A549 (cell line): Measurements from ENCODE around the gene ACAD8. TPM values are rescaled to one million over a fixed set of nuclear protein-coding genes. Genes with fewer than 3 reads are reported as not detected.

Experiments
- ATAC-seq, 2 experiments: fragments of 200-7000 bp in 1 of 2; fragments of >200 bp in 1 of 2; cut with Nextera tagmentation in 1 of 2; cut with Tn5 transposase in 1 of 2; 3 replicates each; pipeline versions ENCODE4 v1.8.0 to v1.9.1; 2018 to 2020; ENCODE audit warnings: mild to moderate bottlenecking in 1 of 2, moderate library complexity in 1 of 2
- CTCF ChIA-PET: fragments of 300-600 bp; sonication (Branson Sonifier 250); formaldehyde crosslinking; extraction: SDS; loops from one replicate; lab custom pipeline; 2021; ENCODE audit warnings: antibody characterized with exemption, inconsistent platforms; lab: Yijun Ruan, JAX
- POLR2A ChIA-PET: fragments of 350-600 bp; formaldehyde crosslinking; extraction: SDS; loops from one replicate; lab custom pipeline; 2021; ENCODE audit warnings: antibody characterized with exemption, inconsistent platforms; lab: Yijun Ruan, JAX
- DNase-seq, 2 experiments: peaks; one replicate each; pipeline versions ENCODE4 v3.0.0 to v3.0.0-alpha.2; 2011 to 2016; ENCODE audit warnings: low read depth in 1 of 2, low spot score in 1 of 2
- FAIRE-seq: peaks from 2 replicates; lab custom pipeline; 2011; peaks lifted over from hg19 to GRCh38; lab: Jason Lieb, UNC
- H3K27ac ChIP-seq, 2 experiments: fragments of >200 bp; sonication (Bioruptor Twin); formaldehyde crosslinking; 3 replicates each; pipeline ENCODE4 v1.5.1; 2016 to 2017
- H3K4me1 ChIP-seq: fragments of >200 bp; sonication (Bioruptor Twin); formaldehyde crosslinking; 3 replicates; pipeline ENCODE4 v1.6.1; 2016
- H3K4me2 ChIP-seq: fragments of >200 bp; sonication (Bioruptor Twin); formaldehyde crosslinking; 3 replicates; pipeline ENCODE4 v1.6.1; 2016
- H3K4me3 ChIP-seq: fragments of >200 bp; sonication (Bioruptor Twin); formaldehyde crosslinking; 3 replicates; pipeline ENCODE4 v1.5.1; 2016
- H3K9me3 ChIP-seq: fragments of >200 bp; sonication (Bioruptor Twin); formaldehyde crosslinking; 3 replicates; pipeline ENCODE4 v1.6.1; 2016
- BHLHE40 ChIP-seq: IDR thresholded peaks from 2 replicates; pipeline ENCODE4 v1.6.1; 2012; ENCODE audit warnings: low read depth, low read length, inconsistent platforms
- CHD2 ChIP-seq: fragments of 150-350 bp; IDR thresholded peaks from 2 replicates; pipeline ENCODE4 v1.6.1; 2014; ENCODE audit warnings: low read length; ENCODE audit not compliant: partially characterized antibody
- CHD4 ChIP-seq: fragments of 200-600 bp; sonication (generic); IDR thresholded peaks from 2 replicates; pipeline ENCODE4 v1.6.1; 2016; ENCODE audit warnings: antibody characterized with exemption, mild to moderate bottlenecking, borderline replicate concordance
- EHF ChIP-seq: fragments of 250-450 bp; sonication (Bioruptor Pico); IDR thresholded peaks from 2 replicates; pipeline ENCODE4 v1.5.0; 2020; ENCODE audit warnings: mild to moderate bottlenecking
- FOSB ChIP-seq: fragments of 250-450 bp; sonication (Bioruptor Pico); IDR thresholded peaks from 2 replicates; pipeline ENCODE4 v1.5.0; 2020; ENCODE audit warnings: mild to moderate bottlenecking, moderate library complexity
- HEYL ChIP-seq: fragments of 250-450 bp; sonication (Bioruptor Pico); IDR thresholded peaks from 2 replicates; pipeline ENCODE4 v1.8.0; 2021; ENCODE audit warnings: mild to moderate bottlenecking, moderate library complexity
- HMGXB4 ChIP-seq: fragments of 250-450 bp; sonication (Bioruptor Pico); IDR thresholded peaks from 2 replicates; pipeline ENCODE4 v1.5.0; 2021; ENCODE audit warnings: mild to moderate bottlenecking, moderate library complexity, borderline replicate concordance
- JUNB ChIP-seq: fragments of >200 bp; sonication (Bioruptor Twin); formaldehyde crosslinking; IDR thresholded peaks from 2 replicates; pipeline ENCODE4 v1.6.1; 2016
- KDM1A ChIP-seq: fragments of 200-600 bp; sonication (generic); IDR thresholded peaks from 2 replicates; pipeline ENCODE4 v1.6.1; 2016; ENCODE audit warnings: low read depth, mild to moderate bottlenecking
- KDM5A ChIP-seq: fragments of 200-600 bp; sonication (generic); IDR thresholded peaks from 2 replicates; pipeline ENCODE4 v1.6.1; 2016; ENCODE audit warnings: antibody characterized with exemption, mild to moderate bottlenecking
- MAX ChIP-seq: IDR thresholded peaks from 2 replicates; pipeline ENCODE4 v1.6.1; 2012
- MAZ ChIP-seq: fragments of 150-350 bp; IDR thresholded peaks from 2 replicates; pipeline ENCODE4 v1.6.1; 2014; ENCODE audit warnings: antibody characterized with exemption, low read depth, low read length, borderline replicate concordance
- NFE2L2 ChIP-seq: fragments of 150-350 bp; conservative IDR thresholded peaks from 2 replicates; pipeline ENCODE4 v1.6.1; 2014; ENCODE audit warnings: low read length
- NPAS2 ChIP-seq: fragments of 250-450 bp; sonication (Bioruptor Pico); IDR thresholded peaks from 2 replicates; pipeline ENCODE4 v1.8.0; 2022; ENCODE audit warnings: mild to moderate bottlenecking, moderate library complexity, borderline replicate concordance
- NR3C1 ChIP-seq: fragments of >200 bp; sonication (Bioruptor Twin); formaldehyde crosslinking; IDR thresholded peaks from 3 replicates; pipeline ENCODE4 v1.6.1; 2017
- PBX3 ChIP-seq: IDR thresholded peaks from 2 replicates; pipeline ENCODE4 v1.6.1; 2012
- PHF8 ChIP-seq: fragments of 200-600 bp; sonication (generic); IDR thresholded peaks from 2 replicates; pipeline ENCODE4 v1.6.1; 2016; ENCODE audit warnings: low read depth, mild to moderate bottlenecking, antibody characterized with exemption, moderate library complexity, borderline replicate concordance
- POLR2AphosphoS2 ChIP-seq: conservative IDR thresholded peaks from 2 replicates; pipeline ENCODE4 v1.6.1; 2012; ENCODE audit warnings: low read length, improper control_type of control experiment, inconsistent platforms
- RAD21 ChIP-seq, 2 experiments: fragments of >200 bp in 1 of 2; sonication (Bioruptor Twin) in 1 of 2; formaldehyde crosslinking in 1 of 2; IDR thresholded peaks in 1 of 2; conservative IDR thresholded peaks in 1 of 2; 2 replicates in 1 of 2; 3 replicates in 1 of 2; pipeline ENCODE4 v1.6.1; 2012 to 2018; ENCODE audit warnings: inconsistent platforms in 1 of 2
- REST ChIP-seq: fragments of 200-600 bp; sonication (generic); IDR thresholded peaks from 2 replicates; pipeline ENCODE4 v1.6.1; 2016; ENCODE audit warnings: antibody characterized with exemption, mild to moderate bottlenecking, moderate library complexity
- TFCP2L1 ChIP-seq: fragments of 250-450 bp; sonication (Bioruptor Pico); IDR thresholded peaks from 2 replicates; pipeline ENCODE4 v1.5.0; 2021; ENCODE audit warnings: mild to moderate bottlenecking
- USF2 ChIP-seq: fragments of 450-650 bp; IDR thresholded peaks from 2 replicates; pipeline ENCODE4 v1.6.1; 2014; ENCODE audit warnings: antibody characterized with exemption
- ZC3H11A ChIP-seq: fragments of 450-650 bp; IDR thresholded peaks from 2 replicates; pipeline ENCODE4 v1.6.1; 2014; ENCODE audit warnings: antibody characterized with exemption, mild to moderate bottlenecking
- ZSCAN20 ChIP-seq: fragments of 250-450 bp; sonication (Bioruptor Pico); IDR thresholded peaks from 2 replicates; pipeline ENCODE4 v1.8.0; 2022; ENCODE audit warnings: mild to moderate bottlenecking, moderate library complexity
- WGBS: methylation state at CpG from one replicate; pipeline ENCODE4 v1.1.6; 2017; ENCODE audit errors: missing lambda C conversion rate; 5-methylcytosine and 5-hydroxymethylcytosine counted together
- polyA plus RNA-seq, 4 experiments: library from polyadenylated mRNA; depleted of rRNA in 3 of 4; stranded (reverse); fragments of >200 nt; fragmentation: RNase III in 1 of 4; extraction: RNeasy Plus Mini Kit Qiagen cat#74134 plus additional on column Dnase treatment in 1 of 4; gene quantifications; 2 replicates in 3 of 4; 3 replicates in 1 of 4; pipeline ENCODE4 v1.2.3, GENCODE V29; 2011 to 2017

ACAD8 gene
- polyA plus RNA-seq, 2 of the 4 experiments (the other 2 are of a cell fraction) = 13.5 to 16.9 TPM

GRCh38 chr11:134290646-134291045 is 37.3 kb downstream of the ACAD8 start:
- H3K4me1 ChIP-seq = no peaks in the 10 kb centered on the region
- H3K4me2 ChIP-seq = no peak overlapping the region
- no peak for DNase-seq
- POLR2A ChIA-PET = no interaction called here
- no peak for TF ChIP-seq BHLHE40
- no peak for TF ChIP-seq ZC3H11A
- TF ChIP-seq USF2 = no peak
- TF ChIP-seq ZSCAN20 = no peak
- no peaks in the 10 kb centered on the region for H3K9me3 ChIP-seq
- no peak overlapping the region for H3K27ac ChIP-seq
- WGBS = 46% methylated on average over 7 of the region's 7 CpGs
- CTCF ChIA-PET = no interaction called here
- no peak overlapping the region for H3K4me3 ChIP-seq
- FAIRE-seq = no peak
- no peak for ATAC-seq

- no peaks in the 10 kb centered on the region for H3K9me3 ChIP-seq
- no peak for TF ChIP-seq CHD4
- TF ChIP-seq HMGXB4 (CRISPR knock-in tag) = no peak
- TF ChIP-seq HEYL = no peak
- no peak for TF ChIP-seq FOSB (CRISPR knock-in tag)
- TF ChIP-seq RAD21 (conservative IDR thresholded peaks at IDR 0.05 in 1 of 2, IDR thresholded peaks at IDR 0.05 in 1 of 2) = no peak
- TF ChIP-seq NR3C1 = no peak
- no peak for DNase-seq
- no peak for ATAC-seq
- ChIA-PET CTCF (no interaction called here), POLR2A (interaction anchor here (1.1 kb wide), 1 partner anchor 32 kb away, joined by 3 read pairs; no protein-coding TSS in a partner anchor)
- no peak overlapping the region for H3K27ac ChIP-seq
- 52% methylated on average over 6 of the region's 6 CpGs for WGBS
- FAIRE-seq = no peak
- H3K4me2 ChIP-seq = no peak overlapping the region
- no peaks in the 10 kb centered on the region for H3K4me1 ChIP-seq
- no peak overlapping the region for H3K4me3 ChIP-seq
Measured at GRCh38 chr11:134291196-134291595, 37.8 kb downstream of the ACAD8 start.

- WGBS = 49% methylated on average over 13 of the region's 15 CpGs
- DNase-seq (no peak), FAIRE-seq (no peak)
- Histone ChIP-seq H3K4me2 (no peak overlapping the region), H3K4me1 (no peaks in the 10 kb centered on the region), H3K27ac (no peak overlapping the region)
- CTCF ChIA-PET = no interaction called here
- POLR2A ChIA-PET = no interaction called here
- TF ChIP-seq USF2 (no peak), NFE2L2 (no peak), PHF8 (no peak), CHD4 (no peak), KDM5A (no peak), JUNB (no peak), MAZ (no peak), REST (no peak), PBX3 (no peak), KDM1A (no peak), MAX (no peak), NR3C1 (no peak), HEYL (no peak), EHF (CRISPR knock-in tag) (no peak), TFCP2L1 (CRISPR knock-in tag) (no peak), POLR2AphosphoS2 (no peak), NPAS2 (CRISPR knock-in tag) (no peak), CHD2 (no peak)
- TF ChIP-seq, all 56 proteins: peak for 0
- Histone ChIP-seq H3K4me3 (no peak overlapping the region), H3K9me3 (no peaks in the 10 kb centered on the region)
- no peak; a peak in 1 of 6 replicates for ATAC-seq
Measured at GRCh38 chr11:134292661-134293060, 39.3 kb downstream of the ACAD8 start.
